ENCODE results near the gene SDK2. TPM values are rescaled to one million over a fixed set of nuclear protein-coding genes. Genes with fewer than 3 reads are reported as not detected.

The SDK2 gene
- total and polyA plus RNA-seq, 4 experiments from 2014 or later: 0.49 to 2.9 (median 2.2) TPM; not detected in 1

- Mint-ChIP-seq H3K9me3 (peaks cover 1 to 12% (median 4%) of the 10 kb centered on the region in 8 donors), H3K27me3 (peaks cover 0 to 4% of the 10 kb centered on the region in 2 donors), H3K4me1 (no peaks in the 10 kb centered on the region), H3K4me3 (no peak overlapping the region), H3K36me3 (peaks cover 0 to 4% of the 10 kb centered on the region in 2 donors), H3K27ac (no peak overlapping the region)
- Histone ChIP-seq H3K36me3 (ENCODE audit: insufficient read depth, low read length) (no peaks in the 10 kb centered on the region), H3K27me3 (ENCODE audit: insufficient read depth, low read length) (no peaks in the 10 kb centered on the region), H3K9me3 (ENCODE audit: control insufficient read depth in 1 of 2, low read length in 2 of 2) (no peaks in the 10 kb centered on the region), H3K27ac (ENCODE audit: low read depth, low read length) (no peak overlapping the region), H3K4me3 (ENCODE audit: low read length in 2 of 2) (no peak overlapping the region), H3K4me1 (ENCODE audit: insufficient read depth, low read length) (no peaks in the 10 kb centered on the region)
- ChIA-PET POLR2A (ENCODE audit: partially characterized antibody) (no interaction called here), CTCF (ENCODE audit: partially characterized antibody) (interaction anchor here (0.6 kb wide), 1 partner anchor 82 kb away, joined by 4 read pairs; no protein-coding TSS in a partner anchor)
- DNase-seq: no peak
- intact Hi-C loops (cut with micrococcal nuclease): no loop called here
Observed at GRCh38 chr17:73489991-73490390, 154.3 kb downstream of the SDK2 start.

- intact Hi-C loops (cut with micrococcal nuclease): no loop called here
- no peak overlapping the region for H3K27ac ChIP-seq (ENCODE audit: low read depth, low read length)
- peaks cover 0 to 6% of the 10 kb centered on the region in 2 donors for H3K27me3 Mint-ChIP-seq
- no peaks in the 10 kb centered on the region for H3K9me3 ChIP-seq (ENCODE audit: control insufficient read depth in 1 of 2, low read length in 2 of 2)
- H3K4me1 ChIP-seq (ENCODE audit: insufficient read depth, low read length): no peaks in the 10 kb centered on the region
- H3K4me1 Mint-ChIP-seq: no peaks in the 10 kb centered on the region
- no peak overlapping the region for H3K27ac Mint-ChIP-seq
- no peak overlapping the region for H3K4me3 ChIP-seq (ENCODE audit: low read length in 2 of 2)
- no peak overlapping the region for H3K4me3 Mint-ChIP-seq
- H3K9me3 Mint-ChIP-seq: peaks cover 4 to 16% (median 7%) of the 10 kb centered on the region in 8 donors
- H3K36me3 Mint-ChIP-seq: peaks cover 0 to 8% of the 10 kb centered on the region in 2 donors
- ChIA-PET CTCF (ENCODE audit: partially characterized antibody) (interaction anchor here (0.6 kb wide), 1 partner anchor 82 kb away, joined by 4 read pairs; no protein-coding TSS in a partner anchor), POLR2A (ENCODE audit: partially characterized antibody) (no interaction called here)
- no peaks in the 10 kb centered on the region for H3K36me3 ChIP-seq (ENCODE audit: insufficient read depth, low read length)
- H3K27me3 ChIP-seq (ENCODE audit: insufficient read depth, low read length): no peaks in the 10 kb centered on the region
- no peak for DNase-seq
Observed at GRCh38 chr17:73489333-73489732, 154.9 kb downstream of the SDK2 start.

DNA sequence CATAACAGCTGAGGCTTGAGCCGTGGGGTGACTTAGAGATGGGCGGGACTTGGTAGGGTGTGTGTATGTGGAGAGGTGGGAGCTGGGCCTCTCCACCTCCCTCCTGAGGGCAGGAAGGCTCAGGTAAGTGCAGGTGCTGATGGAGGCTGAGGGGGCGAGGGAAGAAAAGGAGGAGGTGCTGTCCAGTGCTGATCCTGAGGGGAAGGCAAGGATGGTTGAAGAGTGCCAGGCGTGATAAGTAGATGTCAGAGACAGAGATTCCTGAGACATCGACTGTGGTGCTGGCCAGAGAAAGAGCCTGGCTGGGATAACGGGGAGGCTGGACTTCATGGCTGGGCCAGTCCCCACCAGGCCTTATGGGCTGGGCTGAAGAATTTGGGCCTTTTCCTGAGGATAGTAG, 159.1 kb downstream of the SDK2 start:
- Histone ChIP-seq H3K4me1 (ENCODE audit: insufficient read depth, low read length) (no peaks in the 10 kb centered on the region), H3K36me3 (ENCODE audit: insufficient read depth, low read length) (no peaks in the 10 kb centered on the region), H3K27me3 (ENCODE audit: insufficient read depth, low read length) (no peaks in the 10 kb centered on the region), H3K4me3 (ENCODE audit: low read length in 2 of 2) (no peak overlapping the region), H3K27ac (ENCODE audit: low read depth, low read length) (no peak overlapping the region), H3K9me3 (ENCODE audit: control insufficient read depth in 1 of 2, low read length in 2 of 2) (no peaks in the 10 kb centered on the region)
- CTCF ChIA-PET (ENCODE audit: partially characterized antibody): no interaction called here
- POLR2A ChIA-PET (ENCODE audit: partially characterized antibody): no interaction called here
- Mint-ChIP-seq H3K9me3 (peaks cover 4 to 16% (median 8%) of the 10 kb centered on the region in 8 donors), H3K27me3 (peaks cover 3 to 11% of the 10 kb centered on the region in 2 donors), H3K4me1 (peaks cover 0 to 2% (median 0%) of the 10 kb centered on the region in 4 donors), H3K4me3 (no peak overlapping the region), H3K27ac (peak overlapping the region in 1 of 7 donors; percentile 33), H3K36me3 (peaks cover 0 to 8% of the 10 kb centered on the region in 2 donors)
- DNase-seq: no peak
- intact Hi-C loops (cut with micrococcal nuclease): no loop called here

DNA sequence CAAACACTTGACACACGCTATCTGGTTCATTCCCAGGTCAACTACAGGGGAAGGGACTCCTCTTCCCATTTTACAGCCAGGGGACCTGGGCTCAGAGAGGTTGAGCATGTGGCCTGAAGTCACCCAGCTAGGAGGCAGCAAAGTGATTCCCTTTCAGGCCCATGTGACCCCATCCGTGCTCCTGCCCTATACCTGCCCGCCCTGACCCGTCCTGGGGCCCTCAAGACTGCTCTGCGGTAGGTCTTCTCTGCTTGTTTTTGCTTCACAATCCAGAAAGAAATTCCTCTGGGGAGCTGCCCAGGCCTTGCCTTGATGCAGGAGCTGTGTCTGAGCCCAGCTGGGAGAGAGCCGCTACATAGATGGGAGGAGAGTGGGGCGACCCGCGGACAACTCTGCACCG, 161.4 kb downstream of the SDK2 start:
- Histone ChIP-seq H3K27ac (ENCODE audit: low read depth, low read length) (no peak overlapping the region), H3K4me1 (ENCODE audit: insufficient read depth, low read length) (no peaks in the 10 kb centered on the region), H3K9me3 (ENCODE audit: control insufficient read depth in 1 of 2, low read length in 2 of 2) (no peaks in the 10 kb centered on the region), H3K27me3 (ENCODE audit: insufficient read depth, low read length) (no peaks in the 10 kb centered on the region), H3K36me3 (ENCODE audit: insufficient read depth, low read length) (no peaks in the 10 kb centered on the region), H3K4me3 (ENCODE audit: low read length in 2 of 2) (no peak overlapping the region)
- H3K4me3 Mint-ChIP-seq: no peak overlapping the region
- peaks cover 0 to 2% (median 0%) of the 10 kb centered on the region in 4 donors for H3K4me1 Mint-ChIP-seq
- no peak overlapping the region for H3K27ac Mint-ChIP-seq
- peaks cover 3 to 18% of the 10 kb centered on the region in 2 donors for H3K27me3 Mint-ChIP-seq
- no peak for DNase-seq
- H3K36me3 Mint-ChIP-seq: peaks cover 0 to 8% of the 10 kb centered on the region in 2 donors
- intact Hi-C loops (cut with micrococcal nuclease): no loop called here
- POLR2A ChIA-PET (ENCODE audit: partially characterized antibody): no interaction called here
- CTCF ChIA-PET (ENCODE audit: partially characterized antibody): no interaction called here
- H3K9me3 Mint-ChIP-seq: peaks cover 4 to 16% (median 8%) of the 10 kb centered on the region in 8 donors

- ChIA-PET POLR2A (ENCODE audit: partially characterized antibody) (no interaction called here), CTCF (ENCODE audit: partially characterized antibody) (no interaction called here)
- Mint-ChIP-seq H3K27ac (no peak overlapping the region), H3K4me1 (peaks cover 0 to 2% (median 0%) of the 10 kb centered on the region in 4 donors), H3K36me3 (peaks cover 0 to 8% of the 10 kb centered on the region in 2 donors), H3K27me3 (peaks cover 3 to 18% of the 10 kb centered on the region in 2 donors), H3K9me3 (peaks cover 4 to 16% (median 8%) of the 10 kb centered on the region in 8 donors), H3K4me3 (no peak overlapping the region)
- Histone ChIP-seq H3K9me3 (ENCODE audit: control insufficient read depth in 1 of 2, low read length in 2 of 2) (no peaks in the 10 kb centered on the region), H3K4me1 (ENCODE audit: insufficient read depth, low read length) (no peaks in the 10 kb centered on the region), H3K27ac (ENCODE audit: low read depth, low read length) (no peak overlapping the region), H3K27me3 (ENCODE audit: insufficient read depth, low read length) (no peaks in the 10 kb centered on the region), H3K36me3 (ENCODE audit: insufficient read depth, low read length) (no peaks in the 10 kb centered on the region), H3K4me3 (ENCODE audit: low read length in 2 of 2) (no peak overlapping the region)
- intact Hi-C loops (cut with micrococcal nuclease): no loop called here
- no peak for DNase-seq
Observed at GRCh38 chr17:73482251-73482716, 162.0 kb downstream of the SDK2 start.

DNA sequence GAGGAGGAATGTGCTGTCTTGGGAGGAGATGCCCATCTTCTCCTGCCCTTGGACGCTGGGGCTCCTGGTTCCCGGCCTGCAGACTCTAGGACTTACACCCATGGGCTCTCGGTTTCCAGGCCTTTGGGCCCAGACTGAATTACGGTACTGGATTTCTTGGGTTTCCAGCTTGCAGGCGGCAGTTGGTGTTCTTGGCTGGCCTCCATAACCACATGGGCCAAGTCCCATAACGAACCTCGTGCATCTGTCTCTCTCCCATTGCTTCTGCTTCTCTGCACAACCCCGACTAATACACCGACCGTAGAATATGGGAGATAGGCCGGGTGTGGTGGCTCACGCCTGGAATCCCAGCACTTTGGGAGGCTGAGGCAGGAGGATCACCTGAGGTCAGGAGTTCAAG, 162.6 kb downstream of the SDK2 start:
- Histone ChIP-seq H3K27me3 (ENCODE audit: insufficient read depth, low read length) (no peaks in the 10 kb centered on the region), H3K9me3 (ENCODE audit: control insufficient read depth in 1 of 2, low read length in 2 of 2) (no peaks in the 10 kb centered on the region), H3K4me1 (ENCODE audit: insufficient read depth, low read length) (no peaks in the 10 kb centered on the region), H3K4me3 (ENCODE audit: low read length in 2 of 2) (no peak overlapping the region), H3K27ac (ENCODE audit: low read depth, low read length) (no peak overlapping the region), H3K36me3 (ENCODE audit: insufficient read depth, low read length) (no peaks in the 10 kb centered on the region)
- Mint-ChIP-seq H3K4me3 (no peak overlapping the region), H3K27ac (no peak overlapping the region), H3K4me1 (peaks cover 0 to 2% (median 0%) of the 10 kb centered on the region in 4 donors), H3K36me3 (peaks cover 0 to 8% of the 10 kb centered on the region in 2 donors), H3K9me3 (peaks cover 4 to 16% (median 8%) of the 10 kb centered on the region in 8 donors), H3K27me3 (peaks cover 3 to 20% of the 10 kb centered on the region in 2 donors)
- ChIA-PET CTCF (ENCODE audit: partially characterized antibody) (no interaction called here), POLR2A (ENCODE audit: partially characterized antibody) (no interaction called here)
- intact Hi-C loops (cut with micrococcal nuclease): no loop called here
- DNase-seq: no peak

DNA sequence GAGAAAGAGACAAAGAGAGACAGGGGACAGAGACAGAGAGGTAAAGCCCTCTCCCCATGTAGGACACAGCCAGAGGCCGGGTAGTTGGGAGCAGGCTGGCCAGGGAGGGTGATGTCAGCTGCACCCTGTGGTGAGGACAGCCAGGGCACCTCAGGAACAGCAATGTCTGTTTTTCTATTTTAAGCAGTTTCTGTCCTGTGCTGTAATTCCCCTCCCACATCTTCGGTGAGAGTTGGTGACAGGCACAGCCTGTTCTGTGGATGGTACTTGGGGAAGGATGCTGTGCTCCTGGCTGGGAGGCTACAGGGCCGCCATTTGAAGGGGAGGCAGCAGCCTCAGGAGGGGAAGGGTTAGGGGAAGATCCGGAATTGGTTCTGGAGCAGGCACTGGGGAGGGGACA, 163.5 kb downstream of the SDK2 start:
- Mint-ChIP-seq H3K27me3 (peaks cover 3 to 20% of the 10 kb centered on the region in 2 donors), H3K9me3 (peaks cover 4 to 11% (median 8%) of the 10 kb centered on the region in 8 donors), H3K27ac (peak overlapping the region in 1 of 7 donors; percentile 30), H3K36me3 (peaks cover 0 to 8% of the 10 kb centered on the region in 2 donors), H3K4me3 (no peak overlapping the region), H3K4me1 (peaks cover 0 to 2% (median 0%) of the 10 kb centered on the region in 4 donors)
- Histone ChIP-seq H3K27me3 (ENCODE audit: insufficient read depth, low read length) (no peaks in the 10 kb centered on the region), H3K4me3 (ENCODE audit: low read length in 2 of 2) (no peak overlapping the region), H3K36me3 (ENCODE audit: insufficient read depth, low read length) (no peaks in the 10 kb centered on the region), H3K27ac (ENCODE audit: low read depth, low read length) (no peak overlapping the region), H3K9me3 (ENCODE audit: control insufficient read depth in 1 of 2, low read length in 2 of 2) (no peaks in the 10 kb centered on the region), H3K4me1 (ENCODE audit: insufficient read depth, low read length) (no peaks in the 10 kb centered on the region)
- POLR2A ChIA-PET (ENCODE audit: partially characterized antibody): no interaction called here
- intact Hi-C loops (cut with micrococcal nuclease): no loop called here
- CTCF ChIA-PET (ENCODE audit: partially characterized antibody): no interaction called here
- DNase-seq: no peak
